B cell (primary cell): ENCODE data around the gene MEGF11. TPM values are rescaled to one million over a fixed set of nuclear protein-coding genes. Genes with fewer than 3 reads are reported as not detected.

Source experiments
- ATAC-seq: fragments of 200-7000 bp; cut with Tn5 transposase; one replicate; pipeline ENCODE4 v1.10.0; 2021; ENCODE audit warnings: low read depth, mild to moderate bottlenecking, moderate number of reproducible peaks, moderate library complexity
- CTCF ChIA-PET: fragments of 350-600 bp; sonication (Branson Sonifier 250); formaldehyde crosslinking; loops from one replicate; lab custom pipeline; 2021; ENCODE audit warnings: antibody characterized with exemption, inconsistent platforms; lab: Charles Lee
- POLR2A ChIA-PET: fragments of 350-600 bp; sonication (Branson Sonifier 250); formaldehyde crosslinking; loops from one replicate; lab custom pipeline; 2021; ENCODE audit warnings: antibody characterized with exemption; lab: Charles Lee
- DNase-seq: peaks from one replicate; pipeline ENCODE4 v3.0.0; 2013
- H2AFZ ChIP-seq: 2 replicates; pipeline ENCODE4 v1.6.1; 2012; ENCODE audit warnings: mild to moderate bottlenecking, low read depth, low read length; ENCODE audit not compliant: insufficient read depth, poor library complexity, severe bottlenecking
- H3K27ac ChIP-seq, 2 donors: 1 replicate in 1 of 2; 2 replicates in 1 of 2; pipeline ENCODE4 v1.5.1; 2012 to 2013; ENCODE audit warnings: low read length in 2 of 2, mild to moderate bottlenecking in 2 of 2, moderate library complexity in 1 of 2
- H3K27me3 ChIP-seq, 4 experiments: fragments of 200-600 bp in 1 of 4; sonication (generic) in 1 of 4; replicated peaks in 1 of 4; 1 replicate in 2 of 4; 2 replicates in 2 of 4; pipeline versions ENCODE4 v1.6.1 to v1.7.0; 2013 to 2016; ENCODE audit warnings: low read length in 3 of 4, mild to moderate bottlenecking in 2 of 4, mixed read lengths in 1 of 4, moderate library complexity in 1 of 4; ENCODE audit not compliant: insufficient read depth in 4 of 4, control insufficient read depth in 3 of 4; ENCODE audit errors: control extremely low read depth in 1 of 4
- H3K36me3 ChIP-seq, 2 experiments: replicated peaks in 1 of 2; 1 replicate in 1 of 2; 2 replicates in 1 of 2; pipeline versions ENCODE4 v1.6.1 to v1.7.1; 2013; ENCODE audit warnings: low read length in 1 of 2; ENCODE audit not compliant: insufficient read depth in 2 of 2, control insufficient read depth in 1 of 2; ENCODE audit errors: control extremely low read depth in 1 of 2, extremely low read depth in 1 of 2
- H3K4me1 ChIP-seq, 2 donors: fragments of 200-600 bp in 1 of 2; sonication (generic) in 1 of 2; 1 replicate in 1 of 2; 2 replicates in 1 of 2; pipeline versions ENCODE4 v1.5.1 to v1.6.1; 2013 to 2017; ENCODE audit warnings: low read length in 2 of 2; ENCODE audit not compliant: control insufficient read depth in 2 of 2, insufficient read depth in 2 of 2
- H3K4me2 ChIP-seq: replicated peaks from 2 replicates; pipeline ENCODE3; 2012; ENCODE audit warnings: mild to moderate bottlenecking, low read depth, low read length; ENCODE audit not compliant: poor library complexity, severe bottlenecking
- H3K4me3 ChIP-seq, 5 experiments: fragments of 200-600 bp in 1 of 5; sonication (generic) in 1 of 5; 1 replicate in 3 of 5; 2 replicates in 2 of 5; pipeline versions ENCODE4 v1.5.1 to v1.7.0; 2011 to 2016; ENCODE audit warnings: low read length in 4 of 5, mild to moderate bottlenecking in 4 of 5, low read depth in 2 of 5, control low read depth in 1 of 5, moderate library complexity in 1 of 5; ENCODE audit not compliant: insufficient read depth in 1 of 5; ENCODE audit errors: control extremely low read depth in 1 of 5, extremely low read depth in 1 of 5
- H3K79me2 ChIP-seq: fragments of 200-600 bp; sonication (generic); one replicate; pipeline ENCODE4 v1.6.0; 2016; ENCODE audit warnings: low read length; ENCODE audit not compliant: control insufficient read depth, insufficient read depth
- H3K9ac ChIP-seq: fragments of 200-600 bp; sonication (generic); 2 replicates; pipeline ENCODE4 v1.6.1; 2017; ENCODE audit warnings: mild to moderate bottlenecking, low read length, moderate library complexity
- H3K9me3 ChIP-seq, 3 donors: one replicate each; pipeline versions ENCODE4 v1.6.1 to v1.7.1; 2013; ENCODE audit warnings: low read length in 2 of 3; ENCODE audit not compliant: control insufficient read depth in 2 of 3, insufficient read depth in 1 of 3; ENCODE audit errors: control extremely low read depth in 1 of 3
- H4K20me1 ChIP-seq: 2 replicates; pipeline ENCODE4 v1.6.0; 2012; ENCODE audit warnings: mild to moderate bottlenecking, low read length; ENCODE audit not compliant: insufficient read depth, control insufficient read depth, poor library complexity, severe bottlenecking
- H3K27ac Mint-ChIP-seq: one replicate; pipeline ENCODE4 v1.8.0; 2021; ENCODE audit warnings: mixed read lengths
- H3K27me3 Mint-ChIP-seq: one replicate; pipeline ENCODE4 v1.8.0; 2021; ENCODE audit warnings: mixed read lengths
- H3K4me1 Mint-ChIP-seq: one replicate; pipeline ENCODE4 v1.8.0; 2021; ENCODE audit warnings: mixed read lengths
- H3K4me3 Mint-ChIP-seq: one replicate; pipeline ENCODE4 v1.8.0; 2021; ENCODE audit warnings: mixed read lengths
- H3K9me3 Mint-ChIP-seq: one replicate; pipeline ENCODE4 v1.8.0; 2022; ENCODE audit warnings: mixed read lengths; ENCODE audit not compliant: insufficient read depth
- CTCF ChIP-seq: fragments of 200-600 bp; IDR thresholded peaks from one replicate; pipeline ENCODE4 v1.8.0; 2022; ENCODE audit warnings: antibody characterized with exemption, mild to moderate bottlenecking
- EZH2 ChIP-seq: IDR thresholded peaks from 2 replicates; pipeline ENCODE4 v1.6.1; 2012; ENCODE audit warnings: borderline replicate concordance, low read depth, mild to moderate bottlenecking, moderate library complexity, low read length; ENCODE audit not compliant: insufficient read depth, poor library complexity, severe bottlenecking
- WGBS: methylation state at CpG from one replicate; pipeline ENCODE4 v1.1.5; 2013; ENCODE audit warnings: missing lambda C conversion rate; ENCODE audit not compliant: insufficient coverage; 5-methylcytosine and 5-hydroxymethylcytosine counted together
- intact Hi-C: fragments of 100-400 bp; cut with micrococcal nuclease; formaldehyde crosslinking; loops from one replicate; pipeline ENCODE4 v1.10.0; 2022
- polyA plus RNA-seq: library from polyadenylated mRNA; depleted of rRNA; stranded (reverse); fragments of >200 nt; gene quantifications from 2 replicates; pipeline ENCODE4 v1.2.3, GENCODE V29; 2012
- total RNA-seq, 2 donors: library from RNA; stranded (reverse); fragments of 120-200 nt in 1 of 2; gene quantifications; 1 replicate in 1 of 2; 2 replicates in 1 of 2; pipeline versions ENCODE4 v1.2.3 to v1.2.4, GENCODE V29; 2013 to 2022

MEGF11 gene
- total and polyA plus RNA-seq, 2 donors (not counting 1 experiment from before 2014, with no cell fraction given), result 0.04 to 0.34 TPM

GRCh38 chr15:66270932-66271331 lies 17.4 kb upstream of the MEGF11 start:
- no peak for ATAC-seq
- H3K27ac Mint-ChIP-seq, result no peak overlapping the region
- intact Hi-C loops, result no loop called here
- peaks cover 4% of the 10 kb centered on the region for H3K9me3 Mint-ChIP-seq
- peaks cover 0 to 3% (median 0%) of the 10 kb centered on the region in 3 donors for H3K9me3 ChIP-seq
- no peak overlapping the region for H2AFZ ChIP-seq
- H3K4me3 Mint-ChIP-seq, result no peak overlapping the region
- ChIA-PET POLR2A (no interaction called here), CTCF (no interaction called here)
- no peak for DNase-seq
- H3K79me2 ChIP-seq, result no peaks in the 10 kb centered on the region
- TF ChIP-seq CTCF, result no peak
- no peak for TF ChIP-seq EZH2
- no peaks in the 10 kb centered on the region for H3K36me3 ChIP-seq
- WGBS, result no CpG with 5 or more reads among the region's 6 CpGs
- H3K4me1 Mint-ChIP-seq, result peaks cover 7% of the 10 kb centered on the region
- no peak overlapping the region for H3K27ac ChIP-seq
- H3K4me2 ChIP-seq, result no peak overlapping the region
- H3K4me1 ChIP-seq, result peaks cover 4 to 6% of the 10 kb centered on the region in 2 donors
- no peaks in the 10 kb centered on the region for H3K27me3 ChIP-seq
- H3K4me3 ChIP-seq, result no peak overlapping the region
- no peak overlapping the region for H3K9ac ChIP-seq
- peaks cover 23% of the 10 kb centered on the region for H3K27me3 Mint-ChIP-seq
- H4K20me1 ChIP-seq, result no peaks in the 10 kb centered on the region

GRCh38 chr15:66269326-66270090 lies 16.0 kb upstream of the MEGF11 start:
- no peak overlapping the region for H3K27ac ChIP-seq
- no peaks in the 10 kb centered on the region for H3K27me3 ChIP-seq
- TF ChIP-seq EZH2 (no peak), CTCF (no peak)
- POLR2A ChIA-PET, result no interaction called here
- peaks cover 4 to 6% of the 10 kb centered on the region in 2 donors for H3K4me1 ChIP-seq
- H3K9me3 Mint-ChIP-seq, result no peaks in the 10 kb centered on the region
- DNase-seq (no peak), ATAC-seq (no peak)
- no peak overlapping the region for H3K4me2 ChIP-seq
- no peak overlapping the region for H3K4me3 Mint-ChIP-seq
- no peak overlapping the region for H3K27ac Mint-ChIP-seq
- no peak overlapping the region for H2AFZ ChIP-seq
- peaks cover 7% of the 10 kb centered on the region for H3K4me1 Mint-ChIP-seq
- intact Hi-C loops, result no loop called here
- H3K9ac ChIP-seq, result no peak overlapping the region
- H3K9me3 ChIP-seq, result peaks cover 0 to 3% (median 0%) of the 10 kb centered on the region in 3 donors
- H4K20me1 ChIP-seq, result no peaks in the 10 kb centered on the region
- CTCF ChIA-PET, result no interaction called here
- H3K79me2 ChIP-seq, result no peaks in the 10 kb centered on the region
- whole genome bisulfite sequencing, result 90% methylated on average over 7 of the region's 13 CpGs
- H3K36me3 ChIP-seq, result no peaks in the 10 kb centered on the region
- H3K27me3 Mint-ChIP-seq, result peaks cover 23% of the 10 kb centered on the region
- no peak overlapping the region for H3K4me3 ChIP-seq
